Stimulated activated CD8-positive, alpha-beta memory T cell treated with anti-CD3 and anti-CD28 coated beads, Interleukin-15, amount 100 ng/mL, for 24 hours (primary cell): Measurements from ENCODE around the gene SRP54.
"Not testable (repeated sequence)": the region's sequence is repeated elsewhere in the genome, so short reads cannot be mapped to it uniquely, and the experiment has no call there.

Experiments
- DNase-seq: peaks from one replicate; pipeline ENCODE4 v3.0.0-alpha.2; 2020; ENCODE audit warnings: low read depth

Gene SRP54

GRCh38 chr14:34983786-34984185 lies 994 bp downstream of the SRP54 start:
- no peak for DNase-seq

- DNase-seq = no peak
Observed at GRCh38 chr14:34985740-34986139, 2.9 kb downstream of the SRP54 start.

- no peak for DNase-seq
Observed at GRCh38 chr14:34987180-34987579, 4.4 kb downstream of the SRP54 start.

- no peak for DNase-seq
Observed at GRCh38 chr14:34989762-34990161, 7.0 kb downstream of the SRP54 start.

GRCh38 chr14:34993426-34993825 lies 10.6 kb downstream of the SRP54 start:
- DNase-seq = no peak

GRCh38 chr14:34994668-34995067 lies 11.9 kb downstream of the SRP54 start:
- DNase-seq = no peak

- no peak for DNase-seq
Observed at GRCh38 chr14:34997762-34998161, 15.0 kb downstream of the SRP54 start.

- no peak for DNase-seq
Observed at GRCh38 chr14:34999500-34999899, 16.7 kb downstream of the SRP54 start.

- no peak for DNase-seq
Observed at GRCh38 chr14:35001621-35002020, 18.8 kb downstream of the SRP54 start.

- no peak for DNase-seq
Observed at GRCh38 chr14:35004839-35005238, 22.0 kb downstream of the SRP54 start.

- no peak for DNase-seq
Observed at GRCh38 chr14:35016568-35016967, 33.8 kb downstream of the SRP54 start.

- DNase-seq = no peak
Observed at GRCh38 chr14:35020713-35021112, 37.9 kb downstream of the SRP54 start.

GRCh38 chr14:35028435-35028834 lies 45.6 kb downstream of the SRP54 start:
- no peak for DNase-seq

- no peak for DNase-seq
Observed at GRCh38 chr14:35032562-35032961, 49.8 kb downstream of the SRP54 start.

GRCh38 chr14:35034440-35034833 lies 51.6 kb downstream of the SRP54 start:
- DNase-seq = no peak

GRCh38 chr14:35034944-35035554 lies 52.3 kb downstream of the SRP54 start:
- DNase-seq = not testable (repeated sequence)

- DNase-seq = not testable (repeated sequence)
Observed at GRCh38 chr14:35038312-35038711, 55.5 kb downstream of the SRP54 start.

- DNase-seq = no peak
Observed at GRCh38 chr14:35042632-35043031, 59.8 kb downstream of the SRP54 start.

- DNase-seq = no peak
Observed at GRCh38 chr14:35043046-35043445, 60.3 kb downstream of the SRP54 start.

GRCh38 chr14:35044939-35045797 lies 62.4 kb downstream of the SRP54 start:
- no peak for DNase-seq

GRCh38 chr14:35045798-35046047 lies 62.9 kb downstream of the SRP54 start:
- no peak for DNase-seq

- DNase-seq = peak; percentile 96
Observed at GRCh38 chr14:35046048-35046750, 63.4 kb downstream of the SRP54 start, which contains the start of gene FAM177A1. Gene FAM177A1, plus strand, starts transcription at chr14:35046272. Its CDS starts 192 bp downstream, at chr14:35046464.
